DMS53 (cell line): ENCODE results near the gene TGFB1.
"Not testable (repeated sequence)": the region's sequence is repeated elsewhere in the genome, so short reads cannot be mapped to it uniquely, and the experiment has no call there.

Experiments used
- DNase-seq: peaks from one replicate; lab custom pipeline; 2025; lab: John Stamatoyannopoulos, UW

TGFB1 gene

DNA sequence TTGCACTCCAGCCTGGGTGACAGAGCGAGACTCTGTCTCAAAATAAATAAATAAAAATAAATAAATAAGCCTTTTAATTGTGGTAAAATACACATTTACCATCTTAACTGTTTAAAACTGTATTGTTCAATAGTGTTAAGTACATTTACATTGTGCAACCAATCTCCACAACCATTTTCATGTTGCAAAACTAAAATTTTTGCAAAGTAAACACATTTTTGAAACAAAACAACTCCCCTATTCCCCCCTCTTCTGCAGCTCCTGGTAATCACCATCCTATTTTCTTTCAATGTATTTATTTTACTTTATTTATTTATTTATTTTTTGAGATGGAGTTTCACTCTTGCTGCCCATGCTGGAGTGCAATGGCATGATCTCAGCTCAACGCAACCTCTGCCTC is 16.0 kb upstream of the TGFB1 start:
- DNase-seq = no peak

DNA sequence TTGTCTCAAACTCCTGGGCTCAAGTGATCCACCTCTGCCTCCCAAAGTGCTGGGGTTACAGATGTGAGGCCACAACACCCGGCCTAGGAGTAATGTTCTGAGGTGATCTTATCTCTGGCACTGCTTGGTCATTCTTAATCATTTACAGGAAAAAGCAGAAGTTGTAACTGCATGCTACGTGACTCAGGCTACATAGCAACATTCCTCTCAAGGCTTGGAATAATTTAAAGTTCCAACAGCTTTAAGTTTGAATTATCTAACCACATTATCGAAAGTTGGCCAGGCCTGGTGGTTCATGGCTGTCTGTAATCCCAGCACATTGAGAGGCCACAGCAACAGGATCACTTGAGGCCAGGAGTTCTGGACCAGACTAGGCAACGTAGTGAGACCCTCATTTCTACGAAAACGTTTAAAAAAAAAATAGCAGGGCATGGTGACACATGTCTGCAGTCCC is 14.2 kb upstream of the TGFB1 start:
- no peak for DNase-seq

DNA sequence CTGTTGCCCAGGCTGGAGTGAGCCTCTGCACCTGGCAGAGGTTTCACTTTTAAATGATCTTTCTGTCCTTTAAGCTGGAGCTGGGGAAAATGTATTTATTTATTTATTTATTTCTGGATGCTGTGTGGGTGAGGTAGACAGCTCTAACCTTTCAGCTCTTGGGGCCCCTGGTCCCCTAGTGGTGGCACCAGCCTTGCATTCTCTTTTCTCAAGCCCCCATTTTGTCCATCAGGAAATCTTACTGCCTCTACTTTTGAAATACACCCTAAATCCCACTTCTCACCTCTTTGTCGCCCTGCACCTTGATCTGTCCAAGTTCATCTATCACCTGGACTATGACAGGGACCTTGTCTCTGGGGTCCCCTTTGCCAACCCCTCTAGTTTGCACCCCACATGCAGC is 12.4 kb upstream of the TGFB1 start:
- peak; percentile 44 for DNase-seq

GRCh38 chr19:41364524-41365391 is 11.0 kb upstream of the TGFB1 start:
- peak; percentile 71 for DNase-seq

DNA sequence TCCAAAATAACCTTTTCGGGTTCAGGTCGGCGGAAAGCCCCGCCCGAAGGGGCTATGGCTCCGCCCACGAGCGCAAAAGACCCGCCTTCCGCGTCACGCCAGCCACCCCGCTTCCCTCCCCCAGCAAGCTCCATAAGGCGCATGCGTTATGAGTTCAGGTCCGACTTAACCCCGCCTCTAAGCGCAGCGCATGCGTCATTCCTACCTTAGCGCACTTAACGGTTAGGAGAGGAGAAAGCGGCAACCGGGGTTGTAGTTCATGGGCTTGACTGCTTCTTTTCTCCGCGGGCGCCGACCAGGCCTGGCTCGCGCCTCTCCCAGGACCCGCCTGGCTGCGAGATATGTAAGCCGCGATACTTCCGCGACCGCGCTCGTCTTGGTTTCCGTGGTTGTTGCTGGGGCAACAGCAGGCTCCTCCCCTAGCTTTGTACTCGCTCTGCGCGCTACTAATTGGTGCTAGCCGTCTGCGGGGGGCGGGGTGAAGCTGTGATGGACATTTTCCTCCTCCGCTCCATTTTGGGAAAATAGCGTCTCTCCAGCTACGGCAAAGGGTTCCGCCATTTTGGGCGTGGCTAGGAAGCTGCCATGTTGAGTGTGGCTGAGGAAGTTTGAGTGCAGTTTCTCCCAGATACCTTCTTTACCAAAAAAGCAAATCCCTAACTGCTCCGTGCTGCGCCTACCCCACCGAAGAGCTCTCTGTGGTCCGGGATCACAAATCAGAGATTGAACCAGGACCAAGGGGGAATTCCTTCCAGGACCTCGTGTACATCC is 10.2 kb upstream of the TGFB1 start, which contains the start of gene B9D2:
Gene B9D2 (minus strand): TSS at position 397 of the 771 bp plus-strand sequence. CDS start 630 bp downstream, outside the sequence.
- peak; percentile 100 for DNase-seq

- no peak for DNase-seq
These were observed 9.6 kb upstream of the TGFB1 start for GRCh38 chr19:41363371-41363752.

DNA sequence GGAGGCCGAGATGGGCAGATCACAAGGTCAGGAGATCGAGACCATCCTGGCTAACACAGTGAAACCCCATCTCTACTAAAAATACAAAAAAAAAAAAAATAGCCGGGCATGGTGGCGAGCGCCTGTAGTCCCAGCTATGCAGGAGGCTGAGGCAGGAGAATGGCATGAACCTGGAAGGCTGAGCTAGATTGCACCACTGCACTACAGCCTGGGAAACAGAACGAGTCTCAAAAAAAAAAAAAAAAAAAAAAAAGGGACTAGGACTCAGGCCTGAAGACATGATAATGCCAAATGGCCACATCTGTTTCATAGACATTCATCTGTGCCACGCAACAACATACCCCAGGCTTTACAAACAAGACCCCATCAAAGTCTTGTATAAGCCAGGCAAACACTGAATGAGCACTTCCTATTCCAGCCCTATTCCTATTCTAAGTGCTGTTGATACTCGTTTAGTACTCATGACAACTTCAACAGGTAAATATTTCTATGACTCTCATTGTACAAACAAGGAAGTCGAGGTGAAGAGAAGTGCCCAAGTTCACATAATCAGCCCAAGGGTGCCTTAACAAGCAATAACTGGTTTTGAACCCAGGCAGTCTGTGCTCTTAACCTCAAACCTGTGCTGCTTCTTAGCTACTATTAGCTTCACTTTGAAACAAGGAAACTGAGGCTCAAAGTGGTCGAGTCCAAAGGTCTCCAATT is 8.6 kb upstream of the TGFB1 start:
- DNase-seq = peak; percentile 98

- DNase-seq = no peak
These were observed 6.0 kb upstream of the TGFB1 start for GRCh38 chr19:41359741-41360140.

DNA sequence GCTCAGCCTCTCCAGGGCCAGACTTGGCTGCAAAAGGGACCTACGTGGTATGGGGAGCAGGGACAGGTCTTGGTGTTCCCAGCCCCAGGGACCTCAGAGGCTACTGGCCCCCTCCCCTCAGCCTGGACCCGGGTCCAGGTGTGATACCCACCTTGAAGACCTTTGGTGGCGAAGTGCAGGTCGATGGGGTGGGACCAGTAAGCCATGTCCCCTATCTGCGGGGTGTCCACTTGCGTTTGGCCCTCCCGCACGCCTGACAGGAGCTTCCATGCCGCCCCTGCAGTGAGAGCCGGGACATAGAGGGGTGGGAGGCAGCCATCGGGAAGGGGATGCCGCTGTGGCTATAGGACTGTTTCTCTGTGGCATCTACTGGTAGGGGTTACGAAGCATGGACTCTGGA is 4.0 kb upstream of the TGFB1 start:
- DNase-seq = no peak

DNA sequence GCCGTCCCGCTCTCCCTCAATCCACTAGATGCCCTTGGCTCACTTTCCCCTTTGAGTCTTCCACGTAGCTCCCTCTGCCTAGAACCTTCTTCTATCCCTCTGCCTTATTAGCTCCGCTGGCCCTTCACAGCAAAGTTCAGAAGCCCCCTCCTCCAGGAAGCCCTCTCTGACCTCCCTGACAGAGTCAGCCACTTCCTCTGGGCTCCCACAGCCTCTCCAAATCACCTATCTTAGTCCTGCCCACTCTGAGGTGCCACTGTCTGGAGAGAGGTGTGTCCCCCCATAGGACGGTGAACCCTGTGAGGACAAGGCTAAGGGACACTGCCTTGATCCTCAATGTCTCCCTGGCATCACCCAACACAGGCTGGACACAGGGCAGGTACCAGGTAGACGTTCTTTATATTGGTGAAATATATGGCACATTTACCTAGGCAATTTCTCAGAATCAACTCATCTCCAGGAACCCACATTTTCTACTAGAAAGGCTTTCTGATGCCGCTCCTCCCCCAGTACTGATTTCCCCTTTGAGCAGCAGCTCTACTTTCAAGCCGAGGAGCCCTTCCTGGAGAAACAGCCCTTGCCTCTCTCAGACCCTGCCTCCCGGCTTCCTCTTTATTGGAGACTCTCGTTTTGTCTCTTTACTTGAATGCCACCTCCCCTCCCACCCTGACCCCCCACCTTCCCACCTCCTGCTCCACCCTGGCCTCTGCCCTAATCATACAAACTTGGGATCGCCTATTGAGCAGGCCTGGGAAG is 3.4 kb upstream of the TGFB1 start:
- DNase-seq = no peak

GRCh38 chr19:41355802-41356201 is 2.1 kb upstream of the TGFB1 start:
- DNase-seq = no peak

GRCh38 chr19:41355035-41355434 is 1.3 kb upstream of the TGFB1 start:
- no peak for DNase-seq

GRCh38 chr19:41354343-41354953 is 726 bp upstream of the TGFB1 start:
- no peak for DNase-seq

DNA sequence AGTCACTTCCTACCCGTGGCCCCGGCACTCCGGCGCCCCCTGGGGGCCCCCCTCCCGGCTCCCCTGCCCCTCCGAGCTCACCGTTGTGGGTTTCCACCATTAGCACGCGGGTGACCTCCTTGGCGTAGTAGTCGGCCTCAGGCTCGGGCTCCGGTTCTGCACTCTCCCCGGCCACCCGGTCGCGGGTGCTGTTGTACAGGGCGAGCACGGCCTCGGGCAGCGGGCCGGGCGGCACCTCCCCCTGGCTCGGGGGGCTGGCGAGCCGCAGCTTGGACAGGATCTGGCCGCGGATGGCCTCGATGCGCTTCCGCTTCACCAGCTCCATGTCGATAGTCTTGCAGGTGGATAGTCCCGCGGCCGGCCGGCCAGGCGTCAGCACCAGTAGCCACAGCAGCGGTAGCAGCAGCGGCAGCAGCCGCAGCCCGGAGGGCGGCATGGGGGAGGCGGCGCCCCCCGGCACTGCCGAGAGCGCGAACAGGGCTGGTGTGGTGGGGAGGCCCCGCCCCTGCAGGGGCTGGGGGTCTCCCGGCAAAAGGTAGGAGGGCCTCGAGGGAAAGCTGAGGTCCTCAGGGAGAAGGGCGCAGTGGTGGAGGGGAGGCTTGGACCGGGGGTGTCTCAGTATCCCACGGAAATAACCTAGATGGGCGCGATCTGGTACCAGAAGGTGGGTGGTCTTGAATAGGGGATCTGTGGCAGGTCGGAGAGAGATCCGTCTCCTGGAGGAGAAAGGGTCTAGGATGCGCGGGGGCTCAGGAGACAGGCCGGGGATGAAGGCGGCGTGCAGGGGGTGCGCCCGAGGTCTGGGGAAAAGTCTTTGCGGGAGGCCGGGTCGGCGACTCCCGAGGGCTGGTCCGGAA is 885 bp downstream of the TGFB1 start:
- peak; percentile 86 for DNase-seq

- DNase-seq = no peak
These were observed 1.5 kb downstream of the TGFB1 start for GRCh38 chr19:41352279-41352608.

GRCh38 chr19:41351339-41352245 is 2.1 kb downstream of the TGFB1 start:
- peak; percentile 80 for DNase-seq

DNA sequence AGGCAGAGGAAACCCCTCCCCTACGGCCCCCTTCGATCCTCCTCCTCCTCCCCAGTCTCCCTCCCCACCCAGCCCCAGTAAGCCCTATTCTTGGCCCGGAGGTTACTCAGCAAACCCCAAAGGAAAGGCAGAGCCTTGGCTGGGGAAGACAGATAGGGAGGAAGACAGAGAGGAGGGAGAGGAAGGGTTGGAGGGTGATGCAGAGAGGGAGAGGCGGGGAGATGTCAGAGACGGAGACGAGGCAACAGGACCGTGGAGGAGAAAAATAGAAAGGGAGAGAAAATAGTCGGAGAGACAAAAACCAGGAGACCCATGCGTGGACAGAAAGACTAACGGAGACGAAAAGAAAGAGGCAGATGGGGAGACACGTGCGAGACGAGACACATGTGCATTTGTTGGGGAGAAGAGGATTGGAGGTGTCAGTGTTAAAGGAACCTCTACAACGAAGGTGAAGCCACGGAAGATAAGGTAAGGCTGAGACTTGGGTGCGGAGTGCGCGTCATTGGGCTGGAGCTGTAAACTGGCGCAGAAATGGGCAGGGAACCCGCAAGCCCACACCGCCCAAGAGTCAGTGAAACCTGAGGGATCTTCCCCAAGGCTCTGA is 2.9 kb downstream of the TGFB1 start:
- no peak for DNase-seq

- DNase-seq = not testable (repeated sequence)
These were observed 6.8 kb downstream of the TGFB1 start for GRCh38 chr19:41346916-41347315.

- DNase-seq = no peak
These were observed 9.6 kb downstream of the TGFB1 start for GRCh38 chr19:41344162-41344561.
